Islet precursor cell (in vitro differentiated cells): Measurements from ENCODE around the gene ERMARD.

ENCODE experiments used
- DNase-seq: peaks from one replicate; pipeline ENCODE4 v3.0.0-alpha.2; 2018

ERMARD gene

GRCh38 chr6:169803816-169804340, 52.5 kb downstream of the ERMARD start:
- no peak for DNase-seq

- DNase-seq = no peak
Measured at GRCh38 chr6:169804427-169804826, 53.0 kb downstream of the ERMARD start.

- DNase-seq = no peak
Measured at GRCh38 chr6:169805242-169805838, 53.9 kb downstream of the ERMARD start.

GRCh38 chr6:169806701-169807100, 55.3 kb downstream of the ERMARD start:
- DNase-seq = peak; percentile 40

GRCh38 chr6:169807229-169807628, 55.8 kb downstream of the ERMARD start:
- no peak for DNase-seq

GRCh38 chr6:169807699-169808607, 56.5 kb downstream of the ERMARD start:
- no peak for DNase-seq

- no peak for DNase-seq
Measured at GRCh38 chr6:169808608-169808967, 57.2 kb downstream of the ERMARD start.

- DNase-seq = no peak
Measured at GRCh38 chr6:169809386-169809785, 58.0 kb downstream of the ERMARD start.

- peak; percentile 79 for DNase-seq
Measured at GRCh38 chr6:169810066-169810989, 58.9 kb downstream of the ERMARD start.

- no peak for DNase-seq
Measured at GRCh38 chr6:169811072-169811471, 59.6 kb downstream of the ERMARD start.

GRCh38 chr6:169811521-169812256, 60.3 kb downstream of the ERMARD start:
- DNase-seq = no peak

GRCh38 chr6:169812257-169812644, 60.8 kb downstream of the ERMARD start:
- DNase-seq = no peak

- DNase-seq = no peak
Measured at GRCh38 chr6:169813969-169814368, 62.5 kb downstream of the ERMARD start.

- DNase-seq = no peak
Measured at GRCh38 chr6:169816054-169816453, 64.6 kb downstream of the ERMARD start.

GRCh38 chr6:169816975-169817374, 65.6 kb downstream of the ERMARD start:
- DNase-seq = no peak

GRCh38 chr6:169820358-169820757, 68.9 kb downstream of the ERMARD start:
- DNase-seq = no peak

GRCh38 chr6:169824021-169824420, 72.6 kb downstream of the ERMARD start:
- peak; percentile 46 for DNase-seq

GRCh38 chr6:169824848-169825557, 73.6 kb downstream of the ERMARD start:
- no peak for DNase-seq

GRCh38 chr6:169825558-169826225, 74.3 kb downstream of the ERMARD start:
- DNase-seq = no peak

GRCh38 chr6:169826697-169827096, 75.3 kb downstream of the ERMARD start:
- DNase-seq = no peak

- no peak for DNase-seq
Measured at GRCh38 chr6:169827290-169827717, 75.9 kb downstream of the ERMARD start.
